ENCODE data around the gene AREL1.

DNA sequence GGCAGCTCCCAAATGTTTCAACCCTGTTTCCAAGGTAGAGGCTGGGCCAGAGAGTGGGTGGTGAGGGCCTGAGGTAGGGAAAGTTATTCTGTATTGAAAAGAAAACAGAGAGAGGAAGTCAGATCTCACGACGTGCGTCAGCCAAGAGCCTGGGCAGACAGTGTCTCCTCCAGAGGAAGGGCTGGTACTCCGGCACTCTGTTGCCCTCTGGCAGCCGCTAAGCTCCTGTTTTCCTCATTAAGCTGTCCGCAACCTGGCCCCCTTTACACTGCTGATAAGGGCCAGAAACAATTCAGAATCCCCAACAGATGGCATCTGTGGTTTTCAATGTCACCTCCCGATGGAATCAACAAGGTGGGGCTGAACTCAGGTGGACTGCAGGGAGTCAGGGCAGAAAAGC lies 74.8 kb downstream of the AREL1 start:
- TF ChIP-seq POLR2A (IDR thresholded peaks at IDR 0.05; ENCODE audit: control extremely low read depth in 1 of 2, low read depth in 2 of 2, low read length in 2 of 2) (no peak), RFX5 (IDR thresholded peaks at IDR 0.05; ENCODE audit: borderline replicate concordance, low read depth, low read length) (no peak), EGR1 (IDR thresholded peaks at IDR 0.05; ENCODE audit: borderline replicate concordance, low read depth, low read length) (no peak), SIN3A (conservative IDR thresholded peaks at IDR 0.05 in 1 of 2, IDR thresholded peaks at IDR 0.05 in 1 of 2; ENCODE audit: low read depth in 1 of 2, low read length in 2 of 2) (no peak)
- TF ChIP-seq, protein P1, sequence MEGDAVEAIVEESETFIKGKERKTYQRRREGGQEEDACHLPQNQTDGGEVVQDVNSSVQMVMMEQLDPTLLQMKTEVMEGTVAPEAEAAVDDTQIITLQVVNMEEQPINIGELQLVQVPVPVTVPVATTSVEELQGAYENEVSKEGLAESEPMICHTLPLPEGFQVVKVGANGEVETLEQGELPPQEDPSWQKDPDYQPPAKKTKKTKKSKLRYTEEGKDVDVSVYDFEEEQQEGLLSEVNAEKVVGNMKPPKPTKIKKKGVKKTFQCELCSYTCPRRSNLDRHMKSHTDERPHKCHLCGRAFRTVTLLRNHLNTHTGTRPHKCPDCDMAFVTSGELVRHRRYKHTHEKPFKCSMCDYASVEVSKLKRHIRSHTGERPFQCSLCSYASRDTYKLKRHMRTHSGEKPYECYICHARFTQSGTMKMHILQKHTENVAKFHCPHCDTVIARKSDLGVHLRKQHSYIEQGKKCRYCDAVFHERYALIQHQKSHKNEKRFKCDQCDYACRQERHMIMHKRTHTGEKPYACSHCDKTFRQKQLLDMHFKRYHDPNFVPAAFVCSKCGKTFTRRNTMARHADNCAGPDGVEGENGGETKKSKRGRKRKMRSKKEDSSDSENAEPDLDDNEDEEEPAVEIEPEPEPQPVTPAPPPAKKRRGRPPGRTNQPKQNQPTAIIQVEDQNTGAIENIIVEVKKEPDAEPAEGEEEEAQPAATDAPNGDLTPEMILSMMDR (IDR thresholded peaks at IDR 0.05; ENCODE audit: control extremely low read depth in 1 of 3, insufficient read depth in 1 of 3, low read depth in 1 of 3, low read length in 3 of 3) = no peak
